ENCODE measurements around the gene COL8A1.

Gene COL8A1

GRCh38 chr3:99781761-99782160 lies 143.4 kb downstream of the COL8A1 start:
- DNase-seq (ENCODE audit: insufficient read length, low spot score) (no peak), FAIRE-seq (no peak)

DNA sequence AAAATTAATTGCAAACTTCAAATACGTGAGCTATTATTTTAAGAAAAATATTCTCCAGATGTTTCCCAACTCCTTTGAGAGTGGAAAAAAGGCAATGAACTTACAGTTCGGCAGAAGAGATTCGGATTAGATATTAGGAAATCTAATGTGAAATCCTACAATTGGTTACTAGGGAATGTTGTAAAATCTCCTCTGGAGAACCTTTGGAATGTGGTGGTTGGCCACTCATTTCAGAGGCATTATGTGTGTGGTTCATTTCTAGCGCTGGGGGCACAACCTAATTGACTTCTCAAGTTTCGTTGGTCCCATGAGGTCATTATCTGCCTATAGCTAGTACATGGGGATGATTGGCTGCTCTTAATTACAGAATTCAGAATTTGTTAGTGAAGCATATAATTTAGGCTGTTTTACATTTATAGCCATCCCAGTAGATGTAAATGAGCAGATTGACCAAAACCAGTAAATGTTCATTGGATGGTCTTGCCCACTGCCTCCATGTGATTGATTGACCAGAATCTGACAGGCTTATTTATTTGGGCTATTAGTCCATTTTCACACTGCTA lies 144.7 kb downstream of the COL8A1 start:
- no peak for FAIRE-seq
- no peak for DNase-seq (ENCODE audit: insufficient read length, low spot score)

GRCh38 chr3:99789011-99789721 lies 150.8 kb downstream of the COL8A1 start:
- DNase-seq (ENCODE audit: insufficient read length, low spot score) (peak; percentile 6), FAIRE-seq (peak; percentile 40)

- DNase-seq (ENCODE audit: insufficient read length, low spot score) (no peak), FAIRE-seq (no peak)
These were observed 156.1 kb downstream of the COL8A1 start for GRCh38 chr3:99794485-99794884.

GRCh38 chr3:99795573-99795972 lies 157.2 kb downstream of the COL8A1 start:
- FAIRE-seq (no peak), DNase-seq (ENCODE audit: insufficient read length, low spot score) (no peak)

- DNase-seq (ENCODE audit: insufficient read length, low spot score), result no peak
- no peak for FAIRE-seq
These were observed 161.0 kb downstream of the COL8A1 start for GRCh38 chr3:99799422-99799821.

DNA sequence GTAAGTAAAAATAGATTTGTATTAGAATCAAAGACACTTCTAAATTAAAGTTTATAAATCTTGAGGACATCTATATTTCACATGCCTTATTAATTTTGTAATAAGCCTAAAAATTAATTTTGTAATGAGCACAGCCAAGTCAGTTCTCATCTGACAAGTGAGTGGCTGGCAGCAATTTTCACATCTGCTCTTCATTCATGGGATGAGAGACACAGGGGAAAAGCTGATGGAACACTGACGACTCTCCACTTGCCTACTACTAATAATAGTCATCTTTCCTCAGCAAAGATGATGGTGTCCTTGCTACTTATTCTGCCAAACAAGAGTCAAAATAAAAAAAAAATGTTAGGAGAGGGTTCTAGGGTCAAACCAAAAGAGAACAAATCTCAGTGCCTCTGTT lies 164.9 kb downstream of the COL8A1 start:
- FAIRE-seq, result no peak
- no peak for DNase-seq (ENCODE audit: insufficient read length, low spot score)

- no peak for DNase-seq (ENCODE audit: insufficient read length, low spot score)
- no peak for FAIRE-seq
These were observed 166.8 kb downstream of the COL8A1 start for GRCh38 chr3:99805160-99805559.

- DNase-seq (ENCODE audit: insufficient read length, low spot score) (no peak), FAIRE-seq (peak; percentile 77)
These were observed 169.9 kb downstream of the COL8A1 start for GRCh38 chr3:99808163-99808794.

DNA sequence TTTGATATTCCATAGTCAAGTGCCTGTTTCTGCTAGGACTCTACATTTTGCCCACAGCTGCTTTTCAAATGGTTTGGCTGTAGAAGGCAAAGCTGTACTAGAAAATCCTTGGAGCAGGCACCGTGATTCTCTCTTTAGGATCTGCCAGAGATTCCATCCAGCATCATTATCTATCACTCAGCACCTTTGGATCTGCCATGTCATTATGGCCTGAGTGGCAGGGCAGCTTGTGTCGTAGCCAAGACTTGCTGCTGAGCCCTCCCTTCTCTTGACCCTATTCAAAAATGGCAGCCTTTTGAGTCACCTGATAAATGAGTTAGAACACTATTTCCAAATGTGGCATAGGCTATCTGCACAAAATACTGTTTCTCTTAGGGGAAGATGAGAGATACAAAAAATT lies 171.2 kb downstream of the COL8A1 start:
- DNase-seq (ENCODE audit: insufficient read length, low spot score) (no peak), FAIRE-seq (no peak)

- DNase-seq (ENCODE audit: insufficient read length, low spot score) (no peak), FAIRE-seq (no peak)
These were observed 172.0 kb downstream of the COL8A1 start for GRCh38 chr3:99810403-99810802.

DNA sequence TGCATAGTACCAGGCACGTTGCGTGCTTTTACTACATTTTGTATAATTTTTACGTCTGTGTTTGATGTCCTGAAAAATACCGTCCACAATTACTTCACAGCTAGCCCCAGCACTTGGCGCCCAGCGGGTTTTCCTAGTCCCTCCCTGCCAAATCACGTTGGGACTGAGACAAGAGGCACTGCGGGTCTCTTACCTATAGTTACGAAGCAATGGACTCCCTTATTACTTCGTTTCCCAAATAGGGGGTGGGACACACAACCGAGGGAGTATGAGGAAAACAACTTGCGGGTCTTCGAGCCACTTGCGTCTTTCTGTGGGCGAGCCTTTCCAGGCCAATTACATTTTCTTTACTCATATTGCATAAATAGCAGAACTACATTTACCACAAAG lies 178.6 kb downstream of the COL8A1 start:
- no peak for FAIRE-seq
- no peak for DNase-seq (ENCODE audit: insufficient read length, low spot score)

DNA sequence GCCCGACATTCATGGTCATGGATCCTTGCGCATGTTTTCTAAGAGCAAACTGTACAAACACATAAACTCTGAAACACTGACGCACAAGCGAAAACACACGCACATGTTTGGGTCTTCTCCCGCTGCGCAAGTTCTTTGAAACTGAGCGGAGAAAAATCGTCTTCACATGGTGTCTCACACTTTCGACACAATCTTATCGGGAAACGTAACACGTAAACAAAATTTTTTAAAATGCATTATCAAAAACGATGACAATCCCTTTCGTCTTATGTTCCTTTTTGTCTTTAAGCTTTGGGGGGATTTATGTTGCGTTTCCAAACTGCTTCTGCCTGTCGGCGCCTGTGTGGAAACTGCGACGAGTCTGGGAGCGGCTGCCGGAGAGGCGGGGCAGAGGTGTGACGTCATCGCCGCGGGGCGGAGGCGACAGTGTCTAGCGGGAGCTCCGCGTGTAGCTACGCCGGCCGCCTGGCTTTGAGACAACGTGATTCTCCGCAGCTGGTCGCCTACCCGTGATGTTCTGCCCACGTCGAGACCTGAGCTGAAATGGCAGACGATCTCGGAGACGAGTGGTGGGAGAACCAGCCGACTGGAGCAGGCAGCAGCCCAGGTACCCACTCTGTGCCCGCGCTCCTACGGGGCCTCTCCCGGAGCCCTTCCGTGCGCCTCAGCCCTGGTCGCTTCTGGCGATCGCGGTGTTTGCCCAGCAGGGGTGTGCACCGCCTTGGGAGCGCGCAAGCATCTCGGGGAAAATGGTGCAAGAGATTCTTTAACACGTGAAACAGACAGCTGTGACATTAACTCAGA lies 179.2 kb downstream of the COL8A1 start, which contains the start of gene CMSS1:
Gene CMSS1 (plus strand): TSS at position 426 of the 804 bp plus-strand sequence.
- DNase-seq (ENCODE audit: insufficient read length, low spot score), result peak; percentile 69
- FAIRE-seq, result peak; percentile 96

- no peak for FAIRE-seq
- DNase-seq (ENCODE audit: insufficient read length, low spot score), result no peak
These were observed 180.4 kb downstream of the COL8A1 start for GRCh38 chr3:99818818-99819217.

GRCh38 chr3:99823723-99824711 lies 185.6 kb downstream of the COL8A1 start:
- FAIRE-seq, result no peak
- DNase-seq (ENCODE audit: insufficient read length, low spot score), result no peak

DNA sequence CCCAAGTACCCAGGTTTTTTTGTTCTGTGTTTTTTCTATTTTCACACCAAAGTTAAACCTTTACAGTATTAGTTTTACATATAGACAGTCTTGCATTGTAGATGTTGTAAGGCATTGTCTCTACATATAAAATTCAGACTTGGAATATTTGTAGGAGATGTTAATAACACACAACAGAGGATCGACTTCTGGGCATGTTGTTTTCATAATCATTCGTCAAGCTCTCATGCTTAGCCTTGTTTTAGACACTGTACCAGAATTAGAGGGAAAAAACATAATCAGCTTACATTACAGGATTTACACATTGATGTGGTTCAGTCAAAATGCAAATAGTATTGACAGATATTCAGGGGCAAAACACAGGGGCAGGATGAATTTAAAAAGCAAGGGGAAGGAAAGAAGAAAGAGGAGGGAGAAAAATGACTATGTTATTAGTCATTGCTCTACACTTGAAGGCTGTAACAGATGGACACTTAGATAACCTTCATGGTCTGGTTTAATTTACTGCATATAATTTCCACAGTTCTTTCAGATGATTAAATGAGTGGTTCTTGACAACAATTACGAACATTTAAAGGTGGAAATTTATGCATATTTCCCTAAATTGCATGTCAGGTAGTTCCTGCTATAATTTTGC lies 186.7 kb downstream of the COL8A1 start:
- FAIRE-seq (no peak), DNase-seq (ENCODE audit: insufficient read length, low spot score) (no peak)

DNA sequence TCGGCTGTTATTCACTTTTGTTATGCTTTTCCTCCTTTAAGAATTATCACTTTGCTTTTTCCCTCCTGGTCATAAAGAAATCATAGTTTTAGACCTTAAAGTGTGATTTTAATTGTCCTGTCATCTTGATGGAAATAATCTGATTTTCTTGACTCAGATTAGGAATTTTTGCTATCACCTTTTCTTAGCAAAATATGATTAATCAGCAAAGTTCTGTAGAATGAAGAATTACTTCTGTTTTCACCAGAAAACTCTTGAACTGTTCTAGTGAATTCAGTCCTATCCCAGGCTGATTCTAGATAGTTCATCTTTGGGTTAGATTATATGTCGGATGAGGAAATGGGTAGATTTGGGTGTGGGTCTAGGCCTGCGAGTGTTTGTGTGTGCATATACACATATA lies 191.4 kb downstream of the COL8A1 start:
- no peak for FAIRE-seq
- no peak for DNase-seq (ENCODE audit: insufficient read length, low spot score)

- FAIRE-seq (no peak), DNase-seq (ENCODE audit: insufficient read length, low spot score) (no peak)
These were observed 195.3 kb downstream of the COL8A1 start for GRCh38 chr3:99833617-99834205.

DNA sequence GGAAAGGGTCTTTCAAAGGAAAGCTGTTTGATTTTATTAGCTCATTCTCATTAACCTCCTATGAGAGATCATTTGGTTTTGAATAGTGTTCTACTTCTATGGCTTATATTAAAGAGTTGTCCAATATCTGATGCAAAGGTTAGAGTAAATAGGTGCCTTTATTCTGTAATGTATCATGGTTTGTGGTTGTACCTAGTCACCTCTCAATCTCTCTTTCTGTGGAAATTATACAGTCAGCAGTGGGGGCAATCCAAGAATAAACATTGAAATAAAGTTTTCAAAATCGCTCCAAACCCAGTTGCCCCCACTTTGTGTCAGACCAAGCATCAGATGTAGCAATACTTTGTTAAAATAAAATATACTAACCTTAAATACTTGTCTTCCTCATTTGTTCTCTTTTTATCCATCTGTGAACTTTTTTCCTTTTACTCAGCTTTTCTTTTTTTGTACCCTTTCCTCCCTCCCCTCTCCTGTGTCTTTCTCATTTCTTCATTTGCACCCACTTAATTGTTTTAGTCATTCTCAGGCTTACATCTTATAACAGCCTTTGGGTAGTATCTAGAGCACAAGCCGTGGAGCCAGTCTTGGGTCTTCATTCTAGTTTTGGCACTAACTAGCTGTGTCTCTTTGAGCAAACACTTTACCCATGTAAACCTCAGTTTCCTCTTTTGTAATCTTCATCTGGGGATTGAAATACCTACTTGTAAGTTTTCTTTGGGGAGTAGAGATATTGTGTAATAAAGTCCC lies 196.0 kb downstream of the COL8A1 start:
- FAIRE-seq (no peak), DNase-seq (ENCODE audit: insufficient read length, low spot score) (no peak)

Data from GM19239 (cell line).